Measurements from ENCODE around the gene LCTL.
"Not testable (repeated sequence)": the region's sequence is repeated elsewhere in the genome, so short reads cannot be mapped to it uniquely, and the experiment has no call there.

Gene LCTL

GRCh38 chr15:66598095-66598815 is 32.5 kb upstream of the LCTL start:
- peaks cover 19% of the 10 kb centered on the region for H3K27me3 ChIP-seq (ENCODE audit: insufficient read depth, low read length)
- no peaks in the 10 kb centered on the region for H3K36me3 ChIP-seq (ENCODE audit: insufficient read depth, low read length)
- no peak overlapping the region for H2AFZ ChIP-seq (ENCODE audit: low read depth, low read length)
- H3K4me3 ChIP-seq (ENCODE audit: low read length): no peak overlapping the region
- H3K4me1 ChIP-seq (ENCODE audit: insufficient read depth, low read length): no peaks in the 10 kb centered on the region
- no peaks in the 10 kb centered on the region for H3K9me3 ChIP-seq (ENCODE audit: low read length)

- no peak overlapping the region for H2AFZ ChIP-seq (ENCODE audit: low read depth, low read length)
- H3K4me3 ChIP-seq (ENCODE audit: low read length): no peak overlapping the region
- no peaks in the 10 kb centered on the region for H3K36me3 ChIP-seq (ENCODE audit: insufficient read depth, low read length)
- H3K4me1 ChIP-seq (ENCODE audit: insufficient read depth, low read length): no peaks in the 10 kb centered on the region
- H3K9me3 ChIP-seq (ENCODE audit: low read length): no peaks in the 10 kb centered on the region
- peaks cover 22% of the 10 kb centered on the region for H3K27me3 ChIP-seq (ENCODE audit: insufficient read depth, low read length)
Observed at GRCh38 chr15:66595931-66596545, 30.2 kb upstream of the LCTL start.

- Histone ChIP-seq H2AFZ (ENCODE audit: low read depth, low read length) (no peak overlapping the region), H3K27me3 (ENCODE audit: insufficient read depth, low read length) (peaks cover 17% of the 10 kb centered on the region), H3K4me3 (ENCODE audit: low read length) (no peak overlapping the region), H3K36me3 (ENCODE audit: insufficient read depth, low read length) (no peaks in the 10 kb centered on the region), H3K9me3 (ENCODE audit: low read length) (no peaks in the 10 kb centered on the region), H3K4me1 (ENCODE audit: insufficient read depth, low read length) (no peaks in the 10 kb centered on the region)
Observed at GRCh38 chr15:66595332-66595731, 29.5 kb upstream of the LCTL start.

- Histone ChIP-seq H3K4me1 (ENCODE audit: insufficient read depth, low read length) (no peaks in the 10 kb centered on the region), H3K4me3 (ENCODE audit: low read length) (no peak overlapping the region), H3K9me3 (ENCODE audit: low read length) (no peaks in the 10 kb centered on the region), H2AFZ (ENCODE audit: low read depth, low read length) (no peak overlapping the region), H3K36me3 (ENCODE audit: insufficient read depth, low read length) (no peaks in the 10 kb centered on the region), H3K27me3 (ENCODE audit: insufficient read depth, low read length) (peaks cover 17% of the 10 kb centered on the region)
Observed at GRCh38 chr15:66594836-66595235, 29.0 kb upstream of the LCTL start.

GRCh38 chr15:66594344-66594743 is 28.5 kb upstream of the LCTL start:
- no peak overlapping the region for H2AFZ ChIP-seq (ENCODE audit: low read depth, low read length)
- no peaks in the 10 kb centered on the region for H3K36me3 ChIP-seq (ENCODE audit: insufficient read depth, low read length)
- no peak overlapping the region for H3K4me3 ChIP-seq (ENCODE audit: low read length)
- H3K4me1 ChIP-seq (ENCODE audit: insufficient read depth, low read length): no peaks in the 10 kb centered on the region
- no peaks in the 10 kb centered on the region for H3K9me3 ChIP-seq (ENCODE audit: low read length)
- peaks cover 14% of the 10 kb centered on the region for H3K27me3 ChIP-seq (ENCODE audit: insufficient read depth, low read length)

- Histone ChIP-seq H3K4me3 (ENCODE audit: low read length) (no peak overlapping the region), H3K9me3 (ENCODE audit: low read length) (no peaks in the 10 kb centered on the region), H3K27me3 (ENCODE audit: insufficient read depth, low read length) (peaks cover 14% of the 10 kb centered on the region), H2AFZ (ENCODE audit: low read depth, low read length) (no peak overlapping the region), H3K36me3 (ENCODE audit: insufficient read depth, low read length) (no peaks in the 10 kb centered on the region), H3K4me1 (ENCODE audit: insufficient read depth, low read length) (no peaks in the 10 kb centered on the region)
Observed at GRCh38 chr15:66593219-66593780, 27.5 kb upstream of the LCTL start.

GRCh38 chr15:66592505-66593218 is 26.9 kb upstream of the LCTL start:
- Histone ChIP-seq H3K4me3 (ENCODE audit: low read length) (no peak overlapping the region), H3K9me3 (ENCODE audit: low read length) (no peaks in the 10 kb centered on the region)

GRCh38 chr15:66591322-66591862 is 25.6 kb upstream of the LCTL start:
- Histone ChIP-seq H3K9me3 (ENCODE audit: low read length) (no peaks in the 10 kb centered on the region), H3K36me3 (ENCODE audit: insufficient read depth, low read length) (no peaks in the 10 kb centered on the region), H2AFZ (ENCODE audit: low read depth, low read length) (no peak overlapping the region)

More at GRCh38 chr15:66592505-66593218, 26.9 kb upstream of the LCTL start:
- H3K27me3 ChIP-seq (ENCODE audit: insufficient read depth, low read length): peaks cover 9% of the 10 kb centered on the region
- no peaks in the 10 kb centered on the region for H3K36me3 ChIP-seq (ENCODE audit: insufficient read depth, low read length)
- H2AFZ ChIP-seq (ENCODE audit: low read depth, low read length): no peak overlapping the region
- H3K4me1 ChIP-seq (ENCODE audit: insufficient read depth, low read length): no peaks in the 10 kb centered on the region

GRCh38 chr15:66590435-66590834 is 24.6 kb upstream of the LCTL start:
- H3K27me3 ChIP-seq (ENCODE audit: insufficient read depth, low read length): peaks cover 8% of the 10 kb centered on the region
- no peaks in the 10 kb centered on the region for H3K36me3 ChIP-seq (ENCODE audit: insufficient read depth, low read length)
- H3K9me3 ChIP-seq (ENCODE audit: low read length): no peaks in the 10 kb centered on the region
- peaks cover 5% of the 10 kb centered on the region for H3K4me1 ChIP-seq (ENCODE audit: insufficient read depth, low read length)
- no peak overlapping the region for H3K4me3 ChIP-seq (ENCODE audit: low read length)
- no peak overlapping the region for H2AFZ ChIP-seq (ENCODE audit: low read depth, low read length)

More at GRCh38 chr15:66591322-66591862, 25.6 kb upstream of the LCTL start:
- Histone ChIP-seq H3K27me3 (ENCODE audit: insufficient read depth, low read length) (peaks cover 8% of the 10 kb centered on the region), H3K4me1 (ENCODE audit: insufficient read depth, low read length) (peaks cover 2% of the 10 kb centered on the region), H3K4me3 (ENCODE audit: low read length) (no peak overlapping the region)

GRCh38 chr15:66589429-66589828 is 23.6 kb upstream of the LCTL start:
- H3K36me3 ChIP-seq (ENCODE audit: insufficient read depth, low read length); H3K9me3 ChIP-seq (ENCODE audit: low read length); H3K27me3 ChIP-seq (ENCODE audit: insufficient read depth, low read length); H2AFZ ChIP-seq (ENCODE audit: low read depth, low read length); H3K4me1 ChIP-seq (ENCODE audit: insufficient read depth, low read length); H3K4me3 ChIP-seq (ENCODE audit: low read length): not testable (repeated sequence)

- no peak overlapping the region for H3K4me3 ChIP-seq (ENCODE audit: low read length)
- H2AFZ ChIP-seq (ENCODE audit: low read depth, low read length): no peak overlapping the region
Observed at GRCh38 chr15:66588971-66589370, 23.2 kb upstream of the LCTL start.

GRCh38 chr15:66588537-66588936 is 22.7 kb upstream of the LCTL start:
- no peak overlapping the region for H3K4me3 ChIP-seq (ENCODE audit: low read length)
- peaks cover 5% of the 10 kb centered on the region for H3K4me1 ChIP-seq (ENCODE audit: insufficient read depth, low read length)
- H2AFZ ChIP-seq (ENCODE audit: low read depth, low read length): no peak overlapping the region
- no peaks in the 10 kb centered on the region for H3K9me3 ChIP-seq (ENCODE audit: low read length)
- peaks cover 4% of the 10 kb centered on the region for H3K27me3 ChIP-seq (ENCODE audit: insufficient read depth, low read length)
- no peaks in the 10 kb centered on the region for H3K36me3 ChIP-seq (ENCODE audit: insufficient read depth, low read length)

More at GRCh38 chr15:66588971-66589370, 23.2 kb upstream of the LCTL start:
- no peaks in the 10 kb centered on the region for H3K36me3 ChIP-seq (ENCODE audit: insufficient read depth, low read length)
- H3K27me3 ChIP-seq (ENCODE audit: insufficient read depth, low read length): peaks cover 4% of the 10 kb centered on the region
- H3K9me3 ChIP-seq (ENCODE audit: low read length): no peaks in the 10 kb centered on the region
- peaks cover 5% of the 10 kb centered on the region for H3K4me1 ChIP-seq (ENCODE audit: insufficient read depth, low read length)

- H3K9me3 ChIP-seq (ENCODE audit: low read length): no peaks in the 10 kb centered on the region
- no peak overlapping the region for H2AFZ ChIP-seq (ENCODE audit: low read depth, low read length)
- H3K36me3 ChIP-seq (ENCODE audit: insufficient read depth, low read length): no peaks in the 10 kb centered on the region
- peaks cover 4% of the 10 kb centered on the region for H3K27me3 ChIP-seq (ENCODE audit: insufficient read depth, low read length)
- no peak overlapping the region for H3K4me3 ChIP-seq (ENCODE audit: low read length)
- H3K4me1 ChIP-seq (ENCODE audit: insufficient read depth, low read length): peaks cover 5% of the 10 kb centered on the region
Observed at GRCh38 chr15:66587749-66588148, 22.0 kb upstream of the LCTL start.

Data from neuron (in vitro differentiated cells).